ENCODE data around the gene UBE2D2.

GRCh38 chr5:139648205-139649081 lies 87.3 kb downstream of the UBE2D2 start, which contains the start of gene CXXC5:
- TF ChIP-seq CTCF (IDR thresholded peaks at IDR 0.05; ENCODE audit: insufficient read depth, low read length) (no peak), REST (IDR thresholded peaks at IDR 0.05; ENCODE audit: insufficient replicate concordance, low read depth) (no peak), POLR2AphosphoS5 (IDR thresholded peaks at IDR 0.05; ENCODE audit: low read depth) (no peak; the same call in 1 of the 2 replicates), GABPA (IDR thresholded peaks at IDR 0.05; ENCODE audit: low read depth) (no peak), SPI1 (IDR thresholded peaks at IDR 0.05; ENCODE audit: borderline replicate concordance, low read depth) (no peak)

Data from HL-60 (cell line).